ENCODE results near the gene AMDHD2.

DNA sequence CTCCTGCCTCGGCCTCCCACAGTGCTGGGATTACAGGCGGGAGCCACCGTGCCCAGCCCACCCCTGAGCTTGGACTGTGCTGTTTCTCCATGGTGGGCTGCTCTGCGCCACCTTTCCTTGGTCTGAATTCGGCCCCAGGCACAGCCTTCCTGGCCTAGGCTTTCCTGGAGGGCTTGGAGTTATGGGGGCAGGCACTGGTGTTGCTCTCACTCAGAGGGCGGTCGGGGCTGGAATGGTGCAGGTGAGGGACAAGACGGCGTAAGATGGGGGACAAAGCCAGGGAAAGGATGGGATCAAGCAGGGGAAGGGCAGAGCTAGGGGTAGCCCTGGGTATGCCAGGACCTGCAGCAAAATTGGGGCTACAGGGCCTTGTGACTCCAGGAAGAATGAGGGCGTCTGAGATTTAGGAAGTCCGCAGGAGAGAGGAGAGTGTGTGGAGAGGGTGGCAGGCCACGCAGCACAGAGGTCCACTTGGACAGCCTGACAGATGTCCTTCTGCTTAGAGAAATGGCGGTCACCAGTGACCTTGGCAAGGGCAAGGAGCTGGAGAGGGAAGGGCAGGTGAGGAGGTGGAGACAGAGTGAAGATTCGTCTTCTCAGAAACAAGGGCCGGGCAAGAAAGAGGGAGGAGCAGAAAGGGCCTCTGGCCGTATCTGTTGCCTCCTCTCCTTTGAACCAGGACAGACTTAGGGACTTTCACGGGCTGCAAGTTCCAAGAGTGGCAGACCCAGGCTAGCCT is 8.0 kb upstream of the AMDHD2 start:
- no peak for TF ChIP-seq EZH2phosphoT487 (IDR thresholded peaks at IDR 0.05; ENCODE audit: borderline replicate concordance)
- TF ChIP-seq, protein P1, sequence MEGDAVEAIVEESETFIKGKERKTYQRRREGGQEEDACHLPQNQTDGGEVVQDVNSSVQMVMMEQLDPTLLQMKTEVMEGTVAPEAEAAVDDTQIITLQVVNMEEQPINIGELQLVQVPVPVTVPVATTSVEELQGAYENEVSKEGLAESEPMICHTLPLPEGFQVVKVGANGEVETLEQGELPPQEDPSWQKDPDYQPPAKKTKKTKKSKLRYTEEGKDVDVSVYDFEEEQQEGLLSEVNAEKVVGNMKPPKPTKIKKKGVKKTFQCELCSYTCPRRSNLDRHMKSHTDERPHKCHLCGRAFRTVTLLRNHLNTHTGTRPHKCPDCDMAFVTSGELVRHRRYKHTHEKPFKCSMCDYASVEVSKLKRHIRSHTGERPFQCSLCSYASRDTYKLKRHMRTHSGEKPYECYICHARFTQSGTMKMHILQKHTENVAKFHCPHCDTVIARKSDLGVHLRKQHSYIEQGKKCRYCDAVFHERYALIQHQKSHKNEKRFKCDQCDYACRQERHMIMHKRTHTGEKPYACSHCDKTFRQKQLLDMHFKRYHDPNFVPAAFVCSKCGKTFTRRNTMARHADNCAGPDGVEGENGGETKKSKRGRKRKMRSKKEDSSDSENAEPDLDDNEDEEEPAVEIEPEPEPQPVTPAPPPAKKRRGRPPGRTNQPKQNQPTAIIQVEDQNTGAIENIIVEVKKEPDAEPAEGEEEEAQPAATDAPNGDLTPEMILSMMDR (conservative IDR thresholded peaks at IDR 0.05; ENCODE audit: low read length): no peak
